ENCODE data around the gene ATP8A2.

DNA sequence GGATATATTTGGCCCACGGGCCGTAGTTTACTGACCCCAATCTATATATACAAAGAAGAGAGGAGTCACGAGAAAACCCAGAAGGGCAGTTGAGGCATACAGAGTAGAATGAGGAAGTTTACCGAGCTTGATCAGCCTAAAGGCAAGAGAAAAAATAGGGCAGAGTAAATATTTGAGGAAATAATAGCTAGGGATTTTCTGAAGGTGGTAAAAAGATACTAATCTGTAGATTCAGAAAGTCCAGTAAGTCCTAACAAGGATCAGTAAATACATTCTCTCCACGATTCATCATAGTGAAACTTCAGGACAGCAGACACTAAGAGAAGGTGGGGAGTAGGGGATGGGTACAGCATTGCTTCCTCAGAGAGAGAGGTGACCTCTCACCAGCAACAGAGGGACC, 248.1 kb downstream of the ATP8A2 start:
- TF ChIP-seq, protein P1, sequence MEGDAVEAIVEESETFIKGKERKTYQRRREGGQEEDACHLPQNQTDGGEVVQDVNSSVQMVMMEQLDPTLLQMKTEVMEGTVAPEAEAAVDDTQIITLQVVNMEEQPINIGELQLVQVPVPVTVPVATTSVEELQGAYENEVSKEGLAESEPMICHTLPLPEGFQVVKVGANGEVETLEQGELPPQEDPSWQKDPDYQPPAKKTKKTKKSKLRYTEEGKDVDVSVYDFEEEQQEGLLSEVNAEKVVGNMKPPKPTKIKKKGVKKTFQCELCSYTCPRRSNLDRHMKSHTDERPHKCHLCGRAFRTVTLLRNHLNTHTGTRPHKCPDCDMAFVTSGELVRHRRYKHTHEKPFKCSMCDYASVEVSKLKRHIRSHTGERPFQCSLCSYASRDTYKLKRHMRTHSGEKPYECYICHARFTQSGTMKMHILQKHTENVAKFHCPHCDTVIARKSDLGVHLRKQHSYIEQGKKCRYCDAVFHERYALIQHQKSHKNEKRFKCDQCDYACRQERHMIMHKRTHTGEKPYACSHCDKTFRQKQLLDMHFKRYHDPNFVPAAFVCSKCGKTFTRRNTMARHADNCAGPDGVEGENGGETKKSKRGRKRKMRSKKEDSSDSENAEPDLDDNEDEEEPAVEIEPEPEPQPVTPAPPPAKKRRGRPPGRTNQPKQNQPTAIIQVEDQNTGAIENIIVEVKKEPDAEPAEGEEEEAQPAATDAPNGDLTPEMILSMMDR (IDR thresholded peaks at IDR 0.05) = no peak
- no peak for TF ChIP-seq FOXP1 (CRISPR knock-in tag; IDR thresholded peaks at IDR 0.05; ENCODE audit: borderline replicate concordance)
- no peak for TF ChIP-seq TP53 (CRISPR knock-in tag; IDR thresholded peaks at IDR 0.05)
- TF ChIP-seq, protein P2, sequence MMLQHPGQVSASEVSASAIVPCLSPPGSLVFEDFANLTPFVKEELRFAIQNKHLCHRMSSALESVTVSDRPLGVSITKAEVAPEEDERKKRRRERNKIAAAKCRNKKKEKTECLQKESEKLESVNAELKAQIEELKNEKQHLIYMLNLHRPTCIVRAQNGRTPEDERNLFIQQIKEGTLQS (CRISPR knock-in tag; conservative IDR thresholded peaks at IDR 0.05) = no peak
- TF ChIP-seq, protein P3, sequence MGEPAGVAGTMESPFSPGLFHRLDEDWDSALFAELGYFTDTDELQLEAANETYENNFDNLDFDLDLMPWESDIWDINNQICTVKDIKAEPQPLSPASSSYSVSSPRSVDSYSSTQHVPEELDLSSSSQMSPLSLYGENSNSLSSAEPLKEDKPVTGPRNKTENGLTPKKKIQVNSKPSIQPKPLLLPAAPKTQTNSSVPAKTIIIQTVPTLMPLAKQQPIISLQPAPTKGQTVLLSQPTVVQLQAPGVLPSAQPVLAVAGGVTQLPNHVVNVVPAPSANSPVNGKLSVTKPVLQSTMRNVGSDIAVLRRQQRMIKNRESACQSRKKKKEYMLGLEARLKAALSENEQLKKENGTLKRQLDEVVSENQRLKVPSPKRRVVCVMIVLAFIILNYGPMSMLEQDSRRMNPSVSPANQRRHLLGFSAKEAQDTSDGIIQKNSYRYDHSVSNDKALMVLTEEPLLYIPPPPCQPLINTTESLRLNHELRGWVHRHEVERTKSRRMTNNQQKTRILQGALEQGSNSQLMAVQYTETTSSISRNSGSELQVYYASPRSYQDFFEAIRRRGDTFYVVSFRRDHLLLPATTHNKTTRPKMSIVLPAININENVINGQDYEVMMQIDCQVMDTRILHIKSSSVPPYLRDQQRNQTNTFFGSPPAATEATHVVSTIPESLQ (CRISPR knock-in tag; IDR thresholded peaks at IDR 0.05) = no peak
- TF ChIP-seq, protein P4, sequence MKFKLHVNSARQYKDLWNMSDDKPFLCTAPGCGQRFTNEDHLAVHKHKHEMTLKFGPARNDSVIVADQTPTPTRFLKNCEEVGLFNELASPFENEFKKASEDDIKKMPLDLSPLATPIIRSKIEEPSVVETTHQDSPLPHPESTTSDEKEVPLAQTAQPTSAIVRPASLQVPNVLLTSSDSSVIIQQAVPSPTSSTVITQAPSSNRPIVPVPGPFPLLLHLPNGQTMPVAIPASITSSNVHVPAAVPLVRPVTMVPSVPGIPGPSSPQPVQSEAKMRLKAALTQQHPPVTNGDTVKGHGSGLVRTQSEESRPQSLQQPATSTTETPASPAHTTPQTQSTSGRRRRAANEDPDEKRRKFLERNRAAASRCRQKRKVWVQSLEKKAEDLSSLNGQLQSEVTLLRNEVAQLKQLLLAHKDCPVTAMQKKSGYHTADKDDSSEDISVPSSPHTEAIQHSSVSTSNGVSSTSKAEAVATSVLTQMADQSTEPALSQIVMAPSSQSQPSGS (CRISPR knock-in tag; IDR thresholded peaks at IDR 0.05; ENCODE audit: borderline replicate concordance, low read depth) = no peak
- no peak for TF ChIP-seq TEAD1 (CRISPR knock-in tag; IDR thresholded peaks at IDR 0.05)

Data from WTC11 (cell line).